HG02970 (cell line): Measurements from ENCODE around the gene SHISA7.

Experiments used
- ATAC-seq: cut with Tn5 transposase; IDR thresholded peaks from one replicate; pipeline ENCODE4 v1.9.1; 2021; ENCODE audit warnings: mild to moderate bottlenecking, moderate library complexity, moderate number of reproducible peaks; ENCODE audit not compliant: unreplicated experiment, low FRiP score

SHISA7 gene

DNA sequence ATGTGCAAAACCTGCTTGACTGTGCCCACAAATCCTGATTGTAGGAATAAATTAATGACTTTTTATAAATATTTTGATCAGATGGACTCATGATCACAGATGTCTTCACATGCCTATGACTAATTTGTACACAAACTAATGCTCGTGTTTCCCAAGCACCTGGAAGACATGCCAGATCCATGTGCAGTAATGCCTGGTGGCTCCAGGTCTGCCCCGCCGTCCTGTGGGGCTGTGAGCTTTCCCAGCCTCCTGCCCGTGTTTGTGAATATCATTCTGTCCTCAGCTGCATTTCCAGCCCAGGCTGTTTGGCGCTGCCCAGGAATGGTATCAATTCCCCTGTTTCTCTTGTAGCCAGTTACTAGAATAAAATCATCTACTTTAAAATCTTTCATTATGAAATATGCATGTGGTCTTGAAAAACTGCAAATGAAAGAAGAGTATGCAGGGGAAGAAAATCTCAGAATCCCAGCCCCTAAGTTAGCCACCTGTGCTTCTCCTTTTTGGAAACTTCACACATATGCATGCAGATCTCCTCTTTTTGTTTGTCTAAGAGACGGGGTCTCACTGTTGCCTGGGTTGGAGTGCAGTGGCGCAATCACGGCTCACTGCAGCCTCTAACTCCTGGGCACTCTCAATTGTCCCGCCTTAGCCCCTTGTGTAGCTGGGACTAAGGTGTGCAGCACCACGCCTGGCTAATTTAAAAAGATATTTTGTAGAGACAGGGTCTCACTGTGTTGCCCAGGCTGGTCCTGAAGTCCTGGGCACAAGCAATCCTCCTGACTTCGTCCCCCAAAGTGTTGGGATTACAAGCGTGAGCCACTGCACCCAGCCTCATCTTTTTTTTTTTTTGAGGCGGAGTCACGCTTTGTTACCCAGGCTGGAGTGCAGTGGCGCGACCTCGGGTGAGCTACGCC lies 51.1 kb downstream of the SHISA7 start:
- no peak for ATAC-seq

DNA sequence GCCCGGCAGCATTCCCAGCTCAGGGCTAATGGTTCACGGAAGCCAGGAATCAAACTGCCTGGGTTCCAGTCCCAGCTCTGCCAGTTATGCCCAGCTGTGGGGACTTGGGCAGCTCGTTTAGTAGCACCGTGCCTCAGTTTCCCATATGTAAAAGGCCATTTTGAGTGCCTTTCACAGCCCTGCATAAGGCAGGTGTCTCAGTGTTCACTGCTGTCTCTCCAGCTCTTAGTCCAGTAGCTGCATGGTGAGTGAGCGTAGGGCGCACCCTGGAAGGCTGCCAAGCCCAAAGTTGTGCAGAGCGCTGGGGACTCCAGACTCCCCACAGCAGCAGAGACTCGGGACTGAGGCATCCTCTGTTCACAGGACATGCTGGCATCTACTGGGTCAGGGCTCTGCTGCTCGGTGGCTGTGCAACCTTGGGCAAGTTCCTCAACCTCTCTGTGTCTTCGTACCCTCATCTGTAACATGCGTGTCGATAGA lies 51.9 kb downstream of the SHISA7 start:
- no peak for ATAC-seq

DNA sequence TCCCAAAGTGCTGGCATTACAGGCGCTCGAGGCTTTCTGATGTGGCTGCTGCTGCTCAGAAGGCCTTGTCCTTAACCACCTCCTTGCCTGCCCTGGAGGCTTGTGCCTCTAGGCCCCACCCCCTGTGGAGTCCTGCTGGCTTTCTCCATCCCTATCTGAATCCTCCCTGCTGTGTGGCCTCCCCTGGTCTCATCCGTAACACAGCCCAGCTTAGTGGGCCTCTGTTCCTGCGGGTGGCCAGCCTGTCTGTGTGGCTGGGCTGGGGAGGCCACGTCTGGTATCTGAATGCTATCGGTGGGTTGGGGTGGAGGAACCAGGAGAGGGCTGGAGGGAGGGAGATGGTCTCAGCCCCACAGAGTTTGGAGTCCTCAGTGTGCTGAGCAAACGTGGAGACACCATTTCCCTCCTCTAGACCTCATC lies 52.6 kb downstream of the SHISA7 start:
- no peak for ATAC-seq

DNA sequence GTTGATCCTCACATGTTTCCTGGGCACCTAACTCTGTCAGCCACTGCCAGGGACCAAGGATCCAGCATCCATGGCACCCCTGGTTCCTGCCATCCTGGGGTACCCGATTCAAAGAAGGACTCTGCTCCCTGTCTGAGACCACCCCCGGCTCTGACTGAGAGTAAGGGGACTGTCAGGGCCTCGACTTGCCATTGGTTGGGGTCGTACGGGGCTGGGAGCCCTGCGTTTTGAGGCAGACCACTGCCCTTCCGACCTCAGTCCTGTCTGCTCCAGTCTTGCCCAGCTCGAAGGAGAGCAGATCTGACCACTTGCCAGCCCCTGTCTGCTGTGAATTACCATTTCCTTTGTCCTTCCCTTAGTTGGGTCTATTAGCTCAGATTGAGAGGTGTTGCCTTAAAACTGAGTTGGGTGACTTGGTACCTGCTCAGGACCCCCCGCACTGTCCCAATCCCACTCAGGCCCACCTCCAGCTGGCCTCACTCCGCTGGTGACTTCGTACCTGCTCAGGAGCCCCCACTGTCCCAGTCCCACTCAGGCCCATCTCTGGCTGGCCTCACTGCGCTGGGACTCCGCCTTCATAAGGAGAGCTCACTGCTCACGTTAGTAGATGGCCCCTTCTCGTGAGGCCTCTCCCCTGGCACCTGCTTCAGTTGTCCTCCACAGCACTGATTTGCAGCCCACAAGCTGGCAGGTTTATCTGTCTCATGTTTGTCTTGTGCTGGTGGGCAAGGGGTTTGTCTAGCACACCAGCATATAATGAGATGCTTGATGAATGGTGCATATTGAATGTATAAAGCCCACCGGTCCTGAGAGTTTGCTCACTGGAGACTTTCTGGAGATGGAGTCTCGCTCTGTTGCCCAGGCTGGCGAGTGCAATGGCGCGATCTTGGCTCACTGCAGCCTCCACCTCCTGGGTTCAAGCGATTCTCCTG lies 53.4 kb downstream of the SHISA7 start:
- ATAC-seq = no peak

DNA sequence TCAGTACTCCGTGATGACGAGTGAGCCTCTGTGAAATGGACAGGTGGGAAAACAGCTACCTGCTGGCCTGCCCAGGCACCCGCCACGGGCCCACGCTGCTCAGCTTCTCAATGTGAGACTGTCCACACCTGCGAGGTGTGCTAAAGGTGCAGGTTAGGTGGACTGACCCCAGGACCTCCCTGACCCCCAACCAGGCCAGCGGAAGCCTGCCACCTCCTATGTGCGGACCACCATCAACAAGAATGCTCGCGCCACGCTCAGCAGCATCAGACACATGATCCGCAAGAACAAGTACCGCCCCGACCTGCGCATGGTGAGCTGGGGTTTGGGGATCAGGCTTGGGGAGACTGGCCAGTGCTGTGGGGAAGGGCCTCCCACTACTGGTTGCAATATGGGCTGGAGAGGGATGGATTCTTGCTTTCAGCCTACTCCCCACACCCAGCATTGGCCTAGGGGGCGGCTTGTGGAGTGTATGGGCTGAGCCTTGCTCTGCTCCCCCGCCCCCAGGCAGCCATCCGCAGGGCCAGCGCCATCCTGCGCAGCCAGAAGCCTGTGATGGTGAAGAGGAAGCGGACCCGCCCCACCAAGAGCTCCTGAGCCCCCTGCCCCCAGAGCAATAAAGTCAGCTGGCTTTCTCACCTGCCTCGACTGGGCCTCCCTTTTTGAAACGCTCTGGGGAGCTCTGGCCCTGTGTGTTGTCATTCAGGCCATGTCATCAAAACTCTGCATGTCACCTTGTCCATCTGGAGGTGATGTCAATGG lies 55.2 kb downstream of the SHISA7 start:
- ATAC-seq = no peak

DNA sequence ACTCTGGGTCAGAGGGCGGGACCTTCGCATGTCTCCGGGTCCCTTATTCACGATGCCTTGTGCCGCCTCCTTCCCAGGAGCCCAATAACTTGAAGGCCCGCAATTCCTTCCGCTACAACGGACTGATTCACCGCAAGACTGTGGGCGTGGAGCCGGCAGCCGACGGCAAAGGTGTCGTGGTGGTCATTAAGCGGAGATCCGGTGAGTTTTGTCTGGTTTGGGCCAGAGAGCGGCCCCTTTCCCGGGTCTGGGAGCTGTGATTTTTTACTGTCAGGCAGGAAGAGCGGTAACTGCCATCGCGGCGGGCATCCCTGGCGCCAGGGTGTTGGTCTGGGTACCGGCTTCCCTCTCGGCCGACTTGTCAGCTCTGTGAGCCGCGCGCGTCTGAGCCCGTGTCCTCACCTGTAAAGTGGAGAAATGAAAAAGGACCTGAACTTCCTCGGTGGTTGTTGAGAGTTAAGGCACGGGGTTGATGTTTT lies 56.6 kb downstream of the SHISA7 start:
- ATAC-seq = no peak

DNA sequence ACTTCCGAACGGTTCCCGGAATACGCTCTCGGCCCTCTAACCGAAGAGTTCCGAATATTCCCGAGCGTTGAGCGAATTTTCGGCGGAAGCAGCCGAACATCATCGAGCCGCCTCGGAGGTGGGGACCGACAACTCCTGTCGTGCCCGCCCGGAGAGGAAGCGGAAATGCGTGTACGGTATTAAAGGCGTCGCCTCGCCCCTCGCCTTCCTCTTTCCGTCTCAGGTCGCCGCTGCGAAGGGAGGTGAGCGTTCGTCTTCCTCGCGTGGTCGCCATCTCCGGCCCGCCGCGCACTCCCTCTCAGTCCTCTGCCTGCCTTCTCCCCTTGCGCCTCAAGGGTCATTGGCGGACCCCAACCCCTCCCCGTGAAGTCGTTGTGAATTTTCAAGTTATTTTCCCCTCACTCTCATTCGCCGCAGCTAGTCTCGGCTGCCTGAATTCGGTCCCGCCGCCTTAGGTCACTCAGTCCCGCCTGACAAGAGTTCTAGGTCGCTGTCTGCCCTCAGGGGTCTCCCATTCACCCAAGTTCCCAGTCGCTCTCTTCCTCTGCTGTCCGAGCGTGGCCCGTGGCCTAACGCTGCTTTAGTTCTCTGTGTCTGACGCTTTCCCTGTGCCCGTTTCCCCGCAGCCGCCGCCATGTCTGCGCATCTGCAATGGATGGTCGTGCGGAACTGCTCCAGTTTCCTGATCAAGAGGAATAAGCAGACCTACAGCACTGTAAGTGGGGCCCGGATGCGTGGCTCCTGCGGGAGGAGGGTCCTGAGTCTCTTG lies 57.2 kb downstream of the SHISA7 start, which contains the start of gene RPL28:
TSS of gene RPL28 (plus strand) at position 209 of the 769 bp plus-strand sequence. CDS start at position 635, 426 bp downstream.
- peak; percentile 72 for ATAC-seq

DNA sequence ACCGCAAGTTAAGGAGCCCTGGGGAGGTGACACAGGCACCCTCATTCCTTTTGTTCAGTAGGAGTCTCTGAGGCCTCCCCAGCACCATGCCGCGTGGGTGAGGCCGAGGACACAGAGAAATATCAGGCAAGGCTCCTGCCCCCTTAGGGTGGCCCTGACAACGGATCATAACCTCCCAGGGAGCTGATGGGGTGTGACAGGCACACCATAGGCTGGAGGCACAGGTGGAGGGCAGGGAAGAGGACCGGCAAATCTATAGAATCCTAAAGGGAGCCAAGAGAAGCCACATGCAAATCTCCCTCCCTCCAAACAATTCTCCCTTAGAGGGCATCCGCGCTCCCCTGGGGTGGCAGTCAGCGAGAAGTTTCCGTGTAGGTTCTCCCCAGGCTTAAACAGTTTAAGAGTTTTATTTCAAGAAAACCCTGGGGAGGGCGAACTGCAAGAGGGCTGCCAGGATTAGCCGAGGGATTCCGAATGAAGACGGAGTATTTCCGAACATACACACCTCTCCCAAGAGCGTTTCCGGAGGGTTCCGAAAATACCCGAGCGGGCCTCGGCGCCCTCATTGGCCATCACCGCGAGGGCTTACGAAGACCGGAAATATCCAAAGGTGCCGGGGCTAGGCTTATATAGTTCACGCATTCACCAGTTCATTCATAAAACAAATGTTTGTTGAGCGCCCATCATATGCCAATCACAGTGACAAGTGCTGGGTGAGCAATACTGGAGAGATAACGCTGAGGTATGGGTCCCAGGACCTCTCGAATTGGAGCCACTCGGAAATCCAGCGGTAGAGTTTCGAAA lies 58.0 kb downstream of the SHISA7 start:
- ATAC-seq = peak; percentile 45

DNA sequence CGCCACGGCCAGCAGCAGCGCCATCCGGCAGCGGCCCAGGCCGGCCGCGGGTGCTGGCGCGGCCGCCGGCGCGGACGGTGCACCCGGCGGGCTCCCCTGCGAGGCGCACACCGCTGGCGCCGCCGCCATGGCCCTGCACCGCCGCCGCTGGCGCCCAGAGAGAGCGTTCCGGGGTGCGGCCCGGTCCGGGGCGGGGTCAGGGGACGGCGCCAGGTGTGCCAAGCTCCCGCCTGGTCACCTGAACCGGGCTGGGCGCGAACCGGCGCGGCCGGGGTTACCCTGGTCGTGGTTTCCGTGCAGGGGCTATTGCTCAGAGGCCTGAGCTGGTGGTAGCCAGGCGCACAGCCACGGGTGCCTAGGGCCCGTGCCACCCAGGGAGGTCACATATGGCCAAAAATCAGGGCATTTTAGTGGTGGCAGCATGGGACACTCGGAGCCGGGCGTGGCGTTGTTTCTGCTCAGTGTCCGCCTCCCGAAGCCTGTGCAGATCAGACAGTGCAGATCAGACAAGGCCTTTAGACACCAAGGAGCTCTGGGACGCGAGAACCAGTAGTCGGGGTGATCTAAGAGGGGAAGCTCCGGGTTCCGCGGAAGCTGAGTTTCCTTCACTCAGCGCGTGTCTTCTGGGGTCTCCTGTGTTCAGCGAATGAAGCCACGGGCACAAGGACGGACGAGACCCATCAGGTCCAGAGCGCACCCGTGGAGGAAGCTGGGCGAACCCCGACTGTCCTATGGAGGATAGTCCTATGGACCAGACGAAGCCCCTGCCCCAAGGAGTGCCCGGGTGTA lies 58.8 kb downstream of the SHISA7 start, which contains the start of gene TMEM238:
TSS of gene TMEM238 (minus strand) at position 162 of the 789 bp plus-strand sequence. CDS start at position 129, 33 bp downstream.
- ATAC-seq = no peak

DNA sequence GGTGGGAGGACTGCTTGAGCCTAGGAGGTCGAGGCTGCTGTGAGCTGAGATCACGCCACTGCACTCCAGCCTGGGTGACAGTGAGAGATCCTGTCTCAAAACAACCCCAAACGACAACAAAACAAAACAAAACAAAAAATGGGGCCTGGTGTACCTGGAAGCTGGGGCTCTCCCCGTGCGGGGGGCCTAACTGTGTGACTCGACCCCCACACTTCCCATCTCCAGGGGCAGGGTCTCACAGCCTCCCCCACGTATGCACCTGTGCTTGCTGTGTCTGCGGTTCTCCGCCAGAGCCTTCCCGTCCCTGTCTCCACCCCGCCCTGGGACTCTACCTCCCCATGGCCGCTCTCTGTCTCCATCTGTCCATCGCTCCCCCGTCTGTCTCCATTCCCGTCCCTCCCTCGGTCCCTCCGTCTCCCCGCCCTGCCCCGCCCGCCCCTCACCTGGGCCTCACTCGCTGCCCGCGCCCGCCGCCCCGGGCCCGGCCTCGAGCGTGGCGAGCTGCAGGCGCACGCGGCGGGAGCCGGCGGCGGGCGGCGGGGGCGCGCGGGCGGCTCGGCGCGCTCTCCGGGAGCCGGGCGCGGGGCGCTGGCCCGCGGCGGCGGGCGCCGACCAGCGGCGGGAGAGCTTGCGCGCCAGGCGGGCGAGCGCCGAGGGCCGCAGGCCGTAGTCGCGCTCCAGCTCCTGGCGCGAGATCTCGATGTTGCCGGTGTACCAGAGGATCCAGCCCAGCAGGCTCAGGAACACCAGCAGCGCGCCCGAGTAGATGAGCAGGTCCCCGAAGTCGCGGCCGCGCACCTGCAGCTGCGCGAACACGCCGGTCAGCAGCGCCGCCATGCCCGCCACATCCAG lies 59.6 kb downstream of the SHISA7 start:
- no peak for ATAC-seq

DNA sequence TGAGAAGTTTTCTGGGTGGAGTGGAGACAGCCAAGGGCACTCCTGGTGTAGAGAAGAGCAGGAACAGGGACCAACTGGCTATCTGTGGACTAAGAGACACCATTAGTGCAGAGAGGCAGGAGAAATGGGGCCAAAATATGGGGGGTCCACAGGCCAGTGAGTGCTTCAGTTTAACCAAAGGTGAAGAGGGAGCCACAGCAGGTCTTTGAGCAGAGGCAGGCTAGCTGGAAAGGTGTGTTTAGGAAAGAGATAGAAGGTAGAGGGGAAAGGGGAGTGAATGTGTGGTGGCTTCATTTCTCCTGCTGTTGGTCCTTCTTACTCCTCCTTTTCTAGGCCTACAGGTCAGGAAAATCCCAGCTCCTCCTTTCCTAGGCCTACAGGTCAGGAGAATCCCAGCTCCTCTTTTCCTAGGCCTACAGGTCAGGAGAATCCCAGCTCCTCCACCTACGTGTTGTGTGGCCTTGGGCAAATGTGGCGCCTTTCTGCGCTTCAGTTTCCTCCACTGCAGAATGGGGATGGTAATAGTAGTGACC lies 60.5 kb downstream of the SHISA7 start:
- no peak for ATAC-seq

DNA sequence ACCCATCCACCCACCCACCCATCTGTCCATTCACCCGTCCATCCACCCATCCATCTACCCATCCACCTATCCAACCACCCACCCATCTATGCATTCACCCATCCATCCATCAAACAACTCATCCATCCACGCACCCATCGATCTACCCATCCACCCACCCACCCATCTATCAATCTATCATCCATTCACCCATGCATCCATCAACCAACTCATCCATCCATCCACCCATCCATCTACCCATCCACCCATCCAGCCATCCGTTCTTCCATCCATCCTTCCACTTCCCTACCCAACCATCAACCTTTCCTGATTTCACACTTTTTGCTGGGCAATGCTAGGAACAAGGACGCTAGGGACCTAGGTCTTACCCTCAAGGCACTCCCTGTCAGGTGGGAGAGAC lies 61.1 kb downstream of the SHISA7 start:
- ATAC-seq = no peak

DNA sequence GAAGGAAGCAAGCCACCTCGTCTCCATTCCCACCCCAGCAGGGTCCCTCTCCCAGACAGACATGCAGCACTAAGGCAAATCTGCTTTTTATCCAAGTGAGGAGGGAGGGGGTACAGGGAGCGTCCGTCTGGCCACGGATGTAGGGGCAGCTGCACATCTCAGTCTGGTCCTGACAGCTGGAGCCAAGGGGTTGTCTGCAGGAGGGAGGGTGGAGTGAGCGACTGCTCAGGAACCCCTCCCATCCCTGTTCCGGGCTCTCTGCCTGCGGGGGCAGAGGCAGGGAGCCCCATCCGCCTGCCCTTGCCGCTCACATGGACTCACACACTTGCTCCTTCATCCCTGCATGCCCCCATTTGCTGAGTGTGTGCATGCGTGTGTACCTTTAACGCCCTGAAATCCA lies 63.9 kb downstream of the SHISA7 start:
- no peak for ATAC-seq
